NT2/D1 (cell line): ENCODE results near the gene RGS2.

Source experiments
- DNase-seq: peaks from one replicate; pipeline ENCODE4 v3.0.0-alpha.2; 2011; ENCODE audit warnings: low read depth, low spot score
- H3K27me3 ChIP-seq: 2 replicates; pipeline ENCODE4 v1.6.0; 2011; ENCODE audit warnings: mild to moderate bottlenecking; ENCODE audit not compliant: insufficient read length, insufficient read depth
- H3K36me3 ChIP-seq: 2 replicates; pipeline ENCODE4 v1.6.1; 2011; ENCODE audit warnings: mild to moderate bottlenecking, low read length, mixed read lengths; ENCODE audit not compliant: insufficient read depth, insufficient read length
- H3K4me1 ChIP-seq: 2 replicates; pipeline ENCODE4 v1.5.1; 2011; ENCODE audit not compliant: insufficient read depth, insufficient read length
- H3K4me3 ChIP-seq: 2 replicates; pipeline ENCODE4 v1.5.1; 2011; ENCODE audit warnings: low read depth; ENCODE audit not compliant: insufficient read length
- H3K9ac ChIP-seq: 2 replicates; pipeline ENCODE4 v1.6.0; 2011; ENCODE audit warnings: low read depth; ENCODE audit not compliant: insufficient read length
- H3K9me3 ChIP-seq: 2 replicates; pipeline ENCODE4 v1.5.1; 2011; ENCODE audit warnings: mild to moderate bottlenecking, low read length; ENCODE audit not compliant: insufficient read depth
- SUZ12 ChIP-seq: IDR thresholded peaks from 2 replicates; pipeline ENCODE4 v1.6.1; 2011; ENCODE audit not compliant: insufficient read length, insufficient read depth; ENCODE audit errors: extremely low read depth
- YY1 ChIP-seq: IDR thresholded peaks from 2 replicates; pipeline ENCODE4 v1.6.1; 2011; ENCODE audit not compliant: insufficient read length, insufficient read depth
- ZNF274 ChIP-seq: IDR thresholded peaks from 2 replicates; pipeline ENCODE4 v1.6.1; 2011; ENCODE audit warnings: mild to moderate bottlenecking, low read depth, low read length

RGS2 gene

DNA sequence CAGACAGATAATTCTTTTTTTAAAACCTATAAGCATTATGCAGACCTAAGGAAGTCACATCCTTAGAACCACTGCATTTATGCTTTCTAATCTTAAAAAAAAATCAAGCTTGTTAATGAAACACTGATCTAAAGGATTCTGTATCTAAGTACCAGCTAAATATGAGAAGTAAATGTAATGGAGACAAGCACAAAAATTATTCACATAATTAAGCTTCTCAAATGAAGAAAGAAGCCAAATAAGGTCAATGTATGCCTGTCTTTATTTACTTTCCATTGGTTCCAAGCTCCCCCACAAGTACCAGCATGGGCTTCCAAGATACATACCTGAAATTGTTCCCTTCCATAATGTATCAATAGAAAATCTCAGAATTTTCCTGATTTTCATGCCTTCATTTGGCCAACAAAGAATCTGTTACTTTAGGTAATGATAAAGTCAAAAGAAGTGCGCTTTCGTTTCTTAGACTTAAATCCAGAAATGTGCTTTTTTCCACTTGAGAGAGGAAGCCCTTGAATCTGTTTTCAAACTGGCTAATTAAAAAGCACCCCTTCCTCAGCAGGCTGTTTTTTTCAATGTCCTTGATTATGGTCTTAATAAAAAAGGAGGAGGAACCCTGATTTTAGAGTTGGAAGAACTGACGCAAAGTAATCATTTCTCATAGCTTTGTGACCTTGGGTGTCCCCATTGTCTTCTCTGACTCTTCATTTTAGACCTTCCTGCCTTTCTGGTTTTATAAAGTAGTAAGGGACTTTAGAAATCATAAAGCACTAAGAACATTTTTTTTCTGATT is 3.8 kb downstream of the RGS2 start:
- Histone ChIP-seq H3K27me3 (no peaks in the 10 kb centered on the region), H3K4me3 (no peak overlapping the region), H3K36me3 (peaks cover 27% of the 10 kb centered on the region), H3K9ac (no peak overlapping the region), H3K9me3 (no peaks in the 10 kb centered on the region), H3K4me1 (no peaks in the 10 kb centered on the region)
- no peak for TF ChIP-seq SUZ12
- no peak for TF ChIP-seq YY1
- TF ChIP-seq ZNF274, result no peak
- no peak for DNase-seq

DNA sequence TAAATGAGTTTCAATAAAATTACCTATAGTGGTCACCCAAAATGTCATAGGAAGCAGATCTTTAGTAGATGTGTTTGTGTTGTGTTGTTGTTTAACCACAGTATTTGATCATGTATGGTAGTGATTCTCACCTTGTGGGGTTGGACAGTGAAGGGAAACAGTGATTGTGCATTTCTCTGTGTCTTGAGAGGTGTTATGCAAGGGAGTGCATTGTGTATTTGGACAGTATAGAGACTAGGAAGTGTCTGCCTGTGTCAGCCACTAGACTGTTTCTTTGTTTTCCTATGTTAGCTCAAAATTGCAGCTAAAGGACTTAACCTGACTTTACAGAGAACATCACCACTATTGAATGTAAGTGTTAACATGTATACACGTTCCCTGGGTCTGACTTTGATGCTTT is 6.0 kb downstream of the RGS2 start:
- Histone ChIP-seq H3K9ac (no peak overlapping the region), H3K4me1 (no peaks in the 10 kb centered on the region), H3K36me3 (peaks cover 27% of the 10 kb centered on the region), H3K4me3 (no peak overlapping the region), H3K27me3 (no peaks in the 10 kb centered on the region), H3K9me3 (no peaks in the 10 kb centered on the region)
- DNase-seq, result no peak
- no peak for TF ChIP-seq YY1
- no peak for TF ChIP-seq SUZ12
- no peak for TF ChIP-seq ZNF274

DNA sequence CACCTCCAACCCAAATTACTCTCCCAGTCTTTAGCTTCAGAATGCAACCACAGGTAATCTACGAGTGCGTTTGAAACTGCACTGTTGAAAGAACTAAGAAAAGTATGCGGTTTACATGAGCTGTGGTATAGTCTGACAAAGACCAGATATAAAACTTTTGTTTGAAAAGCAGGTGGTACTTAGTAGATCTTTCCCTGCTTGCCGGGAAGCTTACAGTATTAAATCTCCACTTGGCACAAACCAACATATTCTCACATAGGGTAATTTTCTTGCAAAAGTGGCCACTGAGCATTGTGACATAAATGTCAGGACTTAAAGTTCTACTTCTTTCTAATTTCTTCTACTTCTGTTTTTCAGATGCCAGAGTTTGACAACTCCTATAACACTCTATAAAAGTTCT is 8.4 kb downstream of the RGS2 start:
- no peaks in the 10 kb centered on the region for H3K27me3 ChIP-seq
- no peaks in the 10 kb centered on the region for H3K9me3 ChIP-seq
- no peaks in the 10 kb centered on the region for H3K4me1 ChIP-seq
- TF ChIP-seq ZNF274, result no peak
- no peak for TF ChIP-seq SUZ12
- no peak for TF ChIP-seq YY1
- no peak overlapping the region for H3K9ac ChIP-seq
- DNase-seq, result no peak
- H3K36me3 ChIP-seq, result peaks cover 5% of the 10 kb centered on the region
- no peak overlapping the region for H3K4me3 ChIP-seq

DNA sequence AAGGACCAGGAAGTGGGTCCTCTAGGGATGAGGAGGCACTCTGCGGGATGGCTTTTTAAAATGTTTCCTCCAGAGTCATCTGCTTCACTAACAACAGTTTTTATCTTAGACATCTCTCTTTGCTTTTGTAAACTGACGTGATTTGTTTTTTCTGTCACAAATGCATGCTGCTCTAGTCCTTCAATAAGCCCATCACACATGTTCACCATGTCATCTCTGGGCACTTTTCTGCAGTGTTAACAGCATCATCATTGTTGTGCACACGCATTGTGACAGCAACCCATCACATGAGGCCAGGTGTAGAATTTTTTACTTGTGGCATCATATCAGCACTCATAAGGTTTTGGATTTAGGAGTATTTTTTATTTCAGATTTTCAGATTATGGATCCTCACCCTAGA is 12.5 kb downstream of the RGS2 start:
- no peak for DNase-seq
- TF ChIP-seq ZNF274 (no peak), YY1 (no peak), SUZ12 (no peak)
- H3K9ac ChIP-seq, result no peak overlapping the region

DNA sequence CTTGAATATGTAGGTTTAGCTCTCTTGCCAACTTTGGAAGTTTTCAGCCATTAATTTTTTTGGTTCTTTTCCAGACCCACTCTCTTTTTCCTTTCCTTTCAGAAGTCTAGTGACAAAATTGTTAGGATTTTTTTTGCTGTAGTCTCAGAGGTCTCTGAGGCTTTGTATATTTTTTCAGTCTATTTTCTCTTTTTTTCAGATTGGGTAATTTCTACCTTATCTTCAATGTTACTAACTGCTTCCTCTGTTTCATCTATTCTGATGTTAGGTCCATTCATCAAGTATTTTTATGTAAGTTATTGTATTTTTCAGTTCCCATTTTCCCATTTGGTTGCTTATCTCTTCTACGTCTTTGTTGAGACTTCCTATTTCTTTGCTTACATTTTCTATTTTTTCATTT is 15.7 kb downstream of the RGS2 start:
- Histone ChIP-seq H3K9me3 (no peaks in the 10 kb centered on the region), H3K36me3 (no peaks in the 10 kb centered on the region), H3K9ac (no peak overlapping the region), H3K27me3 (no peaks in the 10 kb centered on the region), H3K4me3 (no peak overlapping the region), H3K4me1 (no peaks in the 10 kb centered on the region)
- TF ChIP-seq YY1 (no peak), SUZ12 (no peak), ZNF274 (no peak)
- no peak for DNase-seq

More for the DNA sequence above, 12.5 kb downstream of the RGS2 start:
- no peaks in the 10 kb centered on the region for H3K27me3 ChIP-seq
- no peaks in the 10 kb centered on the region for H3K36me3 ChIP-seq
- H3K9me3 ChIP-seq, result no peaks in the 10 kb centered on the region
- H3K4me1 ChIP-seq, result no peaks in the 10 kb centered on the region
- no peak overlapping the region for H3K4me3 ChIP-seq

DNA sequence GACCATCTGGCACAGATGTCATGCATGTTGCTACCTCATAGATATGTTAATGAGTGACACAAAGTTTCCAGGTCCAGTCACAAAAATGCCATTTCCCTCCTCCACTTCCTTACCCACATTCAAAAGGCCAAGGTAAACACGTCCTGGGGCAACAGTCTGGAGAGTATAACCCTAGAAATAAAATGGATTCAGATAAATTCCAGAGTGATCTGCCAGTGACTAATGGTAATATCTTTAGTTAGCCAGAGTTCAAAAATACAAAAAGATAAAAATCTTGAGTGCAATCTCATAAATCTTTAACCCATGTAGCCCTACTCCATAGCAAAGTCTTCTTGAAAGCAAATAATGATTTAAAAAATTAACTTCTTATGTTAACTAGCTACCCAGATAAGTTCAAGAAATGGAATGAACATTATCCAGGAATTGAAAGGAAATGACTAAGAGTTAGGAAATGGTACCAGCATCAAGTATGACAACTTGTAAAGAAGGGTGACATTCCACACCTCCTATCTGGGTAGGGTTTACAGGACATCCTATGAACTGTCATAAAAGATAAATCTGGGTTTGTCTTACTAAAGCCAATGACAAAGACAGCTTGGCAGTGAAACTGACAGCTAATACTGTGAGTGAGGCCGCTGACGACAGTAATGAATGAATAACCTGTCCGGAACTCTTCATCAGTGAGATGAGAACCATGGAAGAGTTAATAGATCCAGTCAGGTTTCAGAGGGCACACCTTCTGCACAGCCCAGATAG is 18.1 kb downstream of the RGS2 start:
- Histone ChIP-seq H3K36me3 (no peaks in the 10 kb centered on the region), H3K4me1 (no peaks in the 10 kb centered on the region), H3K9ac (no peak overlapping the region), H3K4me3 (no peak overlapping the region), H3K9me3 (no peaks in the 10 kb centered on the region), H3K27me3 (no peaks in the 10 kb centered on the region)
- TF ChIP-seq ZNF274, result no peak
- TF ChIP-seq YY1, result no peak
- TF ChIP-seq SUZ12, result no peak
- DNase-seq, result no peak

DNA sequence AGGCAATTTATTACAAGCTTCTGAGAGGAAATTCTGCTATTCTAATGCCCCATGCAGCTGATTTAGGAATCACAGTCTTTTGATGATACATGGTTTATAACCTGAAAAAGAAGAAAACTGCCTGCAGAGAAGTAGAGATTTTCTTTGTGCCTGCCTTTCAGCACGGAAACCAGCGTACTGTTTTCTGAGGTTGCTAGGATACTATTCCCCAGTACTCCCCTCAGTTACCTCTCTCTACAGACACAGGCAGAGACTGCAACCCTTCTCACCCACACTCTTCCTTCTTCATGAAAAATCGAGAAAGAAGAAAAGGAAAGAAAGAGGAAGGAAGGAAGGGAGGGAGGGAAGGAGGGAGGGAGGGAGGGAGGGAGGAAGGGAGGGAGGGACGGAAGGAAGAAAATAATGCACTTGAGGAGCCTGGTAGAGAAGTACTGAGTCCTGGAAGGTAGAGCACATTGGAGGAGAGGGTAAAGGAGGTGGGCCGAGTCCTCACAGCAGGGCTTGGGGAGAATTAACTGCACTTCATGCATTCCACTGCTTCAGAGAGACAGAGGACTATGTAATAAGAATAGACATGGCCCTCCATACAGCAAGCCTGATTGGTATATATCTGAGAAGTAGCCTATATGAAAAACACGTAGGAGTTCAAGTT is 21.9 kb downstream of the RGS2 start:
- TF ChIP-seq ZNF274 (no peak), SUZ12 (no peak), YY1 (no peak)
- Histone ChIP-seq H3K36me3 (no peaks in the 10 kb centered on the region), H3K9me3 (no peaks in the 10 kb centered on the region), H3K4me3 (no peak overlapping the region), H3K27me3 (no peaks in the 10 kb centered on the region), H3K4me1 (no peaks in the 10 kb centered on the region), H3K9ac (no peak overlapping the region)
- no peak for DNase-seq
